ENCODE results near the gene KCNE3. TPM values are rescaled to one million over a fixed set of nuclear protein-coding genes. Genes with fewer than 3 reads are reported as not detected.

The KCNE3 gene
- total RNA-seq, 4 donors from 2014 or later: 2.4 to 13.7 (median 10.5) TPM

DNA sequence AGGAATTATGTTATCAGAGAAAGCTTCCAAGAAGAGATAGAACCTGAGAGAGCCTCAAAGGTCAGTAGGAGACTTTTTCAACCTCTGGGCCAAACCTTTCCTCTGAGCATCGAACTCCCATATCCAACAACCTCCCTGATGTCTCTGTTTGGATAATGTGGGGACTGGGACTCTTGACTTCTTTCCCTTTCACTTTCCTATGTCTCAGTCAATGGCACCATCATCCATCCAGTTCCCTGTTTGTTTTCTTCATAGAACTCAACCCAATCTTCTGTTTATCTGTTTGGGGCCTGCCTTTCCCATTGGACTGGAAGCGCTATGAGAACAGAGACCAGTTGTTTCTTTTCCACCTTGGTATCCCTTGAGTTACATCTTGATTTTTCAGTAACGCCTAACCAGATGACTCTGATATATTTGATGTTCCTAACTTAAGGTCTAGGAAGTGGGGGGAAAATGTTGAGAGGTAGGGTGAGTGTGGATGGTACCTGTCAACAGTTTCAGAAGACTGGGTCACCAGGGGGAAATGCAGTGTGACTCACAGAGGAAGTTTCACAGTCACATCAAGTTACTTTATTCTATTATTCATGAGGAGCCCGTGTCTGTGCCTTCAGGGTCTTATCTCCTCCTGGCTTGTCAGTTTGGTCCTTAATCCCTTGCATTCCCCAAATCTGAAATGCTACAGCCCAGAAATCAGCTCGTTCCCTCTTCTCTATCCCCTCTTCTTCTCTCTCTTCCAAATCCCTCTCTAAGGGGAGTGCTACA is 4.5 kb upstream of the KCNE3 start:
- no peak for TF ChIP-seq POLR2A (IDR thresholded peaks at IDR 0.05)
- TF ChIP-seq, protein P1, sequence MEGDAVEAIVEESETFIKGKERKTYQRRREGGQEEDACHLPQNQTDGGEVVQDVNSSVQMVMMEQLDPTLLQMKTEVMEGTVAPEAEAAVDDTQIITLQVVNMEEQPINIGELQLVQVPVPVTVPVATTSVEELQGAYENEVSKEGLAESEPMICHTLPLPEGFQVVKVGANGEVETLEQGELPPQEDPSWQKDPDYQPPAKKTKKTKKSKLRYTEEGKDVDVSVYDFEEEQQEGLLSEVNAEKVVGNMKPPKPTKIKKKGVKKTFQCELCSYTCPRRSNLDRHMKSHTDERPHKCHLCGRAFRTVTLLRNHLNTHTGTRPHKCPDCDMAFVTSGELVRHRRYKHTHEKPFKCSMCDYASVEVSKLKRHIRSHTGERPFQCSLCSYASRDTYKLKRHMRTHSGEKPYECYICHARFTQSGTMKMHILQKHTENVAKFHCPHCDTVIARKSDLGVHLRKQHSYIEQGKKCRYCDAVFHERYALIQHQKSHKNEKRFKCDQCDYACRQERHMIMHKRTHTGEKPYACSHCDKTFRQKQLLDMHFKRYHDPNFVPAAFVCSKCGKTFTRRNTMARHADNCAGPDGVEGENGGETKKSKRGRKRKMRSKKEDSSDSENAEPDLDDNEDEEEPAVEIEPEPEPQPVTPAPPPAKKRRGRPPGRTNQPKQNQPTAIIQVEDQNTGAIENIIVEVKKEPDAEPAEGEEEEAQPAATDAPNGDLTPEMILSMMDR (IDR thresholded peaks at IDR 0.05): no peak
- DNase-seq: no peak

DNA sequence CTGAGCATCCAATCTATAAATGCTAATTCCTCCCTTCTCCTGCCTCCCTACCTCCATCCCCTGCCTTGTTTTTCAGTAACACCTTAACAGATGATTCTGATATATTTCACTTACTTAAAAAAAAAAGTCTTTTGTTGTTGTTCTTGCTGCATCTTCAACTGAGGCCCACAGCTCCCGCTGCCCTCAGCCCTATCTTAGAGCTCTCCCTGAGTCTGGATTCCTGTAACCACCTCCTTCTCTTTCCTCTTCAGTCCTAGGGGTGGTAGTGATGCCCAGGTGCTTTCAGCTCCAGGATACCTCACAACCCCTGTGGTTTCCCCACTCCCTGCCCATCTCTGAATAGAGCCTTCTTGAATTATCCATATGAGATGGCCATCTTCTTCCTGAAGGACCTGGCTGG is 3.7 kb upstream of the KCNE3 start:
- no peaks in the 10 kb centered on the region for H3K4me1 ChIP-seq
- H3K27me3 ChIP-seq: no peaks in the 10 kb centered on the region
- TF ChIP-seq POLR2A (IDR thresholded peaks at IDR 0.05): no peak
- TF ChIP-seq, protein P1 (IDR thresholded peaks at IDR 0.05): no peak
- no peaks in the 10 kb centered on the region for H3K9me3 ChIP-seq
- no peaks in the 10 kb centered on the region for H3K36me3 ChIP-seq
- no peak overlapping the region for H3K27ac ChIP-seq
- intact Hi-C loops (cut with DNase I; ENCODE audit: low total_unique reads): no loop called here
- no peak overlapping the region for H3K4me3 ChIP-seq
- no peak for DNase-seq

More for the DNA sequence above, 4.5 kb upstream of the KCNE3 start:
- H3K9me3 ChIP-seq: no peaks in the 10 kb centered on the region
- no peaks in the 10 kb centered on the region for H3K27me3 ChIP-seq
- no peaks in the 10 kb centered on the region for H3K36me3 ChIP-seq
- no peak overlapping the region for H3K4me3 ChIP-seq
- no peaks in the 10 kb centered on the region for H3K4me1 ChIP-seq
- H3K27ac ChIP-seq: no peak overlapping the region
- intact Hi-C loops (cut with DNase I; ENCODE audit: low total_unique reads): no loop called here

DNA sequence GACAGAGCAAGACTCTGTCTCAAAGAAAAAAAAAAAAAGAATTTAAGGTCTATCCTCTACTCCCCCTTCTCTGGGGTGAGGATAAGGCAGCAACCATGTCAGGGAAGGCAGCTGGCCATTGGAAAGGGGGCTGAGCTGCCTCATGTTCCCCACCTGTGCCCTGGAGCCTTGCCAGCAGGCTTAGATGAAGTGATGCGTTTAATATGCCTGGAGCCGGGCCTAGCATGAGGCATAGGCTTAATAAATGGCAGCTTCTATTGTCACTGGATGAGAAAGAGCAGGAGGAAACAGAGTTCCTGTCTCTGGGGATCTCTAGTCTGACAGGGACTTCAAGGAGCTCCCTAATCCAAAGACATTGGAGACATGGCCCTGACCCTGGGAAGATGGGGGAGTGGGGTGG is 3.2 kb upstream of the KCNE3 start:
- no peak overlapping the region for H3K4me3 ChIP-seq

DNA sequence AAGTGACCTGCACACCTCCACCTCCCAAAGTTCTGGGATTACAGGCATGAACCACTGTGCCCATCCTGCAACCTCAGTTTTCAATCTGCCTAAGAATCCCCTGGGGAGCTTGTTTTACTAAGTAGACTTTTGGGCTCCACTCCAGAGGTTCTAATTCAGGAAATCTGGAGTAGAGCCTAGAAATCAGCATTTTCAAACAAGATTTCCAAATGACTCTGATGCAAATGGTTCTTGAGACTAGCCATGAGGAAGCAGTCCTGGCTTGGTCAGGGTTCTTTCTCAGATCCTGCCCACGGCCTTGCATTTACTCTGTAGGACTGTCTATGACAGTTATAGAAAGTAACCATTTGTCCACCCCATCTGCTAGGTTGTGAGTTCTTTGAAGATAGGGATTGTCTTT is 1.6 kb upstream of the KCNE3 start:
- no peaks in the 10 kb centered on the region for H3K9me3 ChIP-seq
- no peak overlapping the region for H3K4me3 ChIP-seq
- H3K27ac ChIP-seq: no peak overlapping the region
- no peak for TF ChIP-seq POLR2A (IDR thresholded peaks at IDR 0.05)
- intact Hi-C loops (cut with DNase I; ENCODE audit: low total_unique reads): no loop called here
- H3K36me3 ChIP-seq: no peaks in the 10 kb centered on the region
- DNase-seq: no peak
- no peaks in the 10 kb centered on the region for H3K4me1 ChIP-seq
- H3K27me3 ChIP-seq: no peaks in the 10 kb centered on the region

More for the DNA sequence above, 3.2 kb upstream of the KCNE3 start:
- intact Hi-C loops (cut with DNase I; ENCODE audit: low total_unique reads): no loop called here
- Histone ChIP-seq H3K27ac (no peak overlapping the region), H3K9me3 (no peaks in the 10 kb centered on the region), H3K4me1 (no peaks in the 10 kb centered on the region), H3K36me3 (no peaks in the 10 kb centered on the region), H3K27me3 (no peaks in the 10 kb centered on the region)
- no peak for TF ChIP-seq POLR2A (IDR thresholded peaks at IDR 0.05)
- TF ChIP-seq, protein P1 (IDR thresholded peaks at IDR 0.05): no peak
- no peak for DNase-seq

DNA sequence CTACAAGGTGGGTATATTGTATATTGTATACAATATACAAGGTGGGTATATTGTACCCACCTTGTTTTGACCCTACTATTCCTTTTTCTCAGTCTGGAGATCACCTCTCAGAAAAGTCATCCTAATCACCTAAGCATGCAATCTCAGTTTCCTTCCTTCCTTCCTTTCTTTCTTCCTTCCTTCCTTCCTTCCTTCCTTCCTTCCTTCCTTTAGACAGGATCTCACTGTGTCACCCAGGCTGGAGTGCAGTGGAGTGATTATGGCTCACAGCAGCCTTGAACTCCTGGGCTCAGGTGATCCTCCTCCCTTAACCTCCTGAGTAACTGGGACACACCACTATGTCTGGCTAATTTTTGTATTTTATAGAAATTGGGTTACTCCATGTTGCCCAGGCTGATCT is 1.2 kb upstream of the KCNE3 start:
- Histone ChIP-seq H3K4me3 (no peak overlapping the region), H3K4me1 (no peaks in the 10 kb centered on the region), H3K36me3 (no peaks in the 10 kb centered on the region), H3K27me3 (no peaks in the 10 kb centered on the region), H3K27ac (peak overlapping the region; percentile 74 to 80), H3K9me3 (no peaks in the 10 kb centered on the region)
- intact Hi-C loops (cut with DNase I; ENCODE audit: low total_unique reads): no loop called here
- DNase-seq: no peak
- TF ChIP-seq, protein P1 (IDR thresholded peaks at IDR 0.05): no peak
- no peak for TF ChIP-seq POLR2A (IDR thresholded peaks at IDR 0.05)
